AML-193 (cell line): ENCODE results near the gene THADA.

Experiments
- DNase-seq, 2 experiments: peaks; one replicate each; lab custom pipeline; 2025; lab: John Stamatoyannopoulos, UW

THADA gene

GRCh38 chr2:43438342-43438741, 157.5 kb downstream of the THADA start:
- no peak for DNase-seq

- no peak for DNase-seq
Measured at GRCh38 chr2:43437363-43437762, 158.5 kb downstream of the THADA start.

GRCh38 chr2:43436431-43436830, 159.4 kb downstream of the THADA start:
- DNase-seq, result no peak

GRCh38 chr2:43435746-43436145, 160.1 kb downstream of the THADA start:
- no peak for DNase-seq

- no peak for DNase-seq
Measured at GRCh38 chr2:43430489-43430888, 165.3 kb downstream of the THADA start.

GRCh38 chr2:43429369-43429768, 166.5 kb downstream of the THADA start:
- DNase-seq, result no peak

GRCh38 chr2:43427032-43427424, 168.8 kb downstream of the THADA start:
- DNase-seq, result no peak

GRCh38 chr2:43426305-43427031, 169.4 kb downstream of the THADA start:
- peak in 1 of 2 experiments; percentile 1 for DNase-seq

GRCh38 chr2:43425659-43426058, 170.2 kb downstream of the THADA start:
- no peak for DNase-seq

GRCh38 chr2:43424262-43425207, 171.3 kb downstream of the THADA start:
- no peak for DNase-seq

GRCh38 chr2:43423941-43424261, 171.9 kb downstream of the THADA start:
- DNase-seq, result no peak

- no peak for DNase-seq
Measured at GRCh38 chr2:43421194-43421593, 174.6 kb downstream of the THADA start.

- DNase-seq, result no peak
Measured at GRCh38 chr2:43420389-43420801, 175.4 kb downstream of the THADA start.

GRCh38 chr2:43419876-43420275, 176.0 kb downstream of the THADA start:
- DNase-seq, result no peak

GRCh38 chr2:43419243-43419642, 176.6 kb downstream of the THADA start:
- DNase-seq, result no peak

- DNase-seq, result no peak
Measured at GRCh38 chr2:43418680-43419079, 177.2 kb downstream of the THADA start.

GRCh38 chr2:43417300-43417699, 178.5 kb downstream of the THADA start:
- peak; percentile 59 to 63 for DNase-seq

GRCh38 chr2:43415592-43415991, 180.2 kb downstream of the THADA start:
- no peak for DNase-seq

GRCh38 chr2:43414586-43415135, 181.2 kb downstream of the THADA start:
- DNase-seq, result no peak

GRCh38 chr2:43414033-43414432, 181.8 kb downstream of the THADA start:
- no peak for DNase-seq

- DNase-seq, result no peak
Measured at GRCh38 chr2:43412114-43412753, 183.6 kb downstream of the THADA start.

- DNase-seq, result no peak
Measured at GRCh38 chr2:43410055-43410604, 185.7 kb downstream of the THADA start.
